ENCODE results near the gene BRICD5. TPM values are rescaled to one million over a fixed set of nuclear protein-coding genes. Genes with fewer than 3 reads are reported as not detected.

BRICD5 gene
- total RNA-seq, 1 donor from 2014 or later, result 0.53 TPM

GRCh38 chr16:2190659-2191445 lies 19.8 kb downstream of the BRICD5 start:
- H3K36me3 ChIP-seq (ENCODE audit: control insufficient read depth, insufficient read depth, low read length), result no peaks in the 10 kb centered on the region
- DNase-seq (ENCODE audit: low read depth) (no peak), FAIRE-seq (no peak)
- H3K4me3 ChIP-seq (ENCODE audit: low read depth, low read length), result no peak overlapping the region
- TF ChIP-seq CTCF (IDR thresholded peaks at IDR 0.05; ENCODE audit: insufficient read depth, low read length, severe bottlenecking), result no peak
- peaks cover 4% of the 10 kb centered on the region for H3K27me3 ChIP-seq (ENCODE audit: control insufficient read depth, insufficient read depth, low read length)

GRCh38 chr16:2190002-2190658 lies 20.5 kb downstream of the BRICD5 start:
- no peaks in the 10 kb centered on the region for H3K36me3 ChIP-seq (ENCODE audit: control insufficient read depth, insufficient read depth, low read length)
- FAIRE-seq, result no peak
- H3K4me3 ChIP-seq (ENCODE audit: low read depth, low read length), result no peak overlapping the region
- DNase-seq (ENCODE audit: low read depth), result no peak
- H3K27me3 ChIP-seq (ENCODE audit: control insufficient read depth, insufficient read depth, low read length), result no peaks in the 10 kb centered on the region
- TF ChIP-seq CTCF (IDR thresholded peaks at IDR 0.05; ENCODE audit: insufficient read depth, low read length, severe bottlenecking), result no peak

GRCh38 chr16:2189252-2189893 lies 21.3 kb downstream of the BRICD5 start:
- Histone ChIP-seq H3K4me3 (ENCODE audit: low read depth, low read length) (no peak overlapping the region), H3K36me3 (ENCODE audit: control insufficient read depth, insufficient read depth, low read length) (no peaks in the 10 kb centered on the region), H3K27me3 (ENCODE audit: control insufficient read depth, insufficient read depth, low read length) (no peaks in the 10 kb centered on the region)
- TF ChIP-seq CTCF (IDR thresholded peaks at IDR 0.05; ENCODE audit: insufficient read depth, low read length, severe bottlenecking), result no peak
- DNase-seq (ENCODE audit: low read depth) (no peak), FAIRE-seq (no peak)

- DNase-seq (ENCODE audit: low read depth) (no peak), FAIRE-seq (no peak)
- Histone ChIP-seq H3K4me3 (ENCODE audit: low read depth, low read length) (no peak overlapping the region), H3K27me3 (ENCODE audit: control insufficient read depth, insufficient read depth, low read length) (no peaks in the 10 kb centered on the region), H3K36me3 (ENCODE audit: control insufficient read depth, insufficient read depth, low read length) (no peaks in the 10 kb centered on the region)
- TF ChIP-seq CTCF (IDR thresholded peaks at IDR 0.05; ENCODE audit: insufficient read depth, low read length, severe bottlenecking), result no peak
Measured at GRCh38 chr16:2188395-2188794, 22.3 kb downstream of the BRICD5 start.

GRCh38 chr16:2187212-2187611 lies 23.5 kb downstream of the BRICD5 start:
- H3K27me3 ChIP-seq (ENCODE audit: control insufficient read depth, insufficient read depth, low read length), result no peaks in the 10 kb centered on the region
- FAIRE-seq (no peak), DNase-seq (ENCODE audit: low read depth) (no peak)
- H3K36me3 ChIP-seq (ENCODE audit: control insufficient read depth, insufficient read depth, low read length), result no peaks in the 10 kb centered on the region
- no peak overlapping the region for H3K4me3 ChIP-seq (ENCODE audit: low read depth, low read length)
- no peak for TF ChIP-seq CTCF (IDR thresholded peaks at IDR 0.05; ENCODE audit: insufficient read depth, low read length, severe bottlenecking)

All from bronchial epithelial cell (primary cell).